Thyroid gland (tissue), 4 donors: ENCODE results near the gene ADCY4. TPM values are rescaled to one million over a fixed set of nuclear protein-coding genes. Genes with fewer than 3 reads are reported as not detected.

ENCODE experiments used
- DNase-seq, 2 donors: peaks; one replicate each; pipeline ENCODE4 v3.0.0-alpha.2; 2019
- H3K27ac ChIP-seq, 3 donors: fragments of 200-600 bp; sonication (generic); 1 replicate in 2 of 3; 2 replicates in 1 of 3; pipeline ENCODE4 v1.5.1; 2016 to 2019; ENCODE audit warnings: mild to moderate bottlenecking in 1 of 3, moderate library complexity in 1 of 3
- H3K27me3 ChIP-seq: fragments of 200-600 bp; sonication (generic); one replicate; pipeline ENCODE4 v1.5.1; 2019
- H3K36me3 ChIP-seq, 2 donors: fragments of 200-600 bp; sonication (generic); one replicate each; pipeline ENCODE4 v1.5.1; 2016 to 2019
- H3K4me1 ChIP-seq, 2 donors: fragments of 200-600 bp; sonication (generic); one replicate each; pipeline ENCODE4 v1.5.1; 2017 to 2019
- H3K4me3 ChIP-seq, 3 donors: fragments of 200-600 bp; sonication (generic); replicated peaks in 1 of 3; 1 replicate in 2 of 3; 2 replicates in 1 of 3; pipeline ENCODE4 v1.5.1; 2016; ENCODE audit warnings: mild to moderate bottlenecking in 1 of 3
- H3K9me3 ChIP-seq: fragments of 200-600 bp; sonication (generic); one replicate; pipeline ENCODE4 v1.5.1; 2017
- POLR2A ChIP-seq, 2 donors: fragments of 450-650 bp; IDR thresholded peaks; one replicate each; pipeline ENCODE4 v1.6.1; 2017; ENCODE audit warnings: antibody characterized with exemption in 2 of 2, mild to moderate bottlenecking in 2 of 2, moderate library complexity in 1 of 2
- WGBS, 2 donors: methylation state at CpG; one replicate each; pipeline ENCODE4 v1.1.5; 2017; 5-methylcytosine and 5-hydroxymethylcytosine counted together
- intact Hi-C: fragments of 100-400 bp; cut with DNase I; formaldehyde crosslinking; loops from one replicate; pipeline ENCODE4 v1.15.1; 2023
- total RNA-seq, 4 donors: library from RNA; depleted of rRNA; stranded (reverse); fragments of >200 nt; gene quantifications; one replicate each; pipeline ENCODE4 v1.2.3, GENCODE V29; 2016
- TF ChIP-seq, protein P1 (sequence below), 6 experiments: fragments of 200-600 bp in 3 of 6; fragments of 450-650 bp in 3 of 6; sonication (generic) in 3 of 6; IDR thresholded peaks; one replicate each; pipeline ENCODE4 v1.5.1; 2016 to 2019; ENCODE audit warnings: antibody characterized with exemption in 6 of 6, mild to moderate bottlenecking in 2 of 6, inconsistent platforms in 1 of 6, moderate library complexity in 1 of 6

Gene ADCY4
- total RNA-seq, 4 donors from 2014 or later: 35.2 to 65.4 (median 48.8) TPM

DNA sequence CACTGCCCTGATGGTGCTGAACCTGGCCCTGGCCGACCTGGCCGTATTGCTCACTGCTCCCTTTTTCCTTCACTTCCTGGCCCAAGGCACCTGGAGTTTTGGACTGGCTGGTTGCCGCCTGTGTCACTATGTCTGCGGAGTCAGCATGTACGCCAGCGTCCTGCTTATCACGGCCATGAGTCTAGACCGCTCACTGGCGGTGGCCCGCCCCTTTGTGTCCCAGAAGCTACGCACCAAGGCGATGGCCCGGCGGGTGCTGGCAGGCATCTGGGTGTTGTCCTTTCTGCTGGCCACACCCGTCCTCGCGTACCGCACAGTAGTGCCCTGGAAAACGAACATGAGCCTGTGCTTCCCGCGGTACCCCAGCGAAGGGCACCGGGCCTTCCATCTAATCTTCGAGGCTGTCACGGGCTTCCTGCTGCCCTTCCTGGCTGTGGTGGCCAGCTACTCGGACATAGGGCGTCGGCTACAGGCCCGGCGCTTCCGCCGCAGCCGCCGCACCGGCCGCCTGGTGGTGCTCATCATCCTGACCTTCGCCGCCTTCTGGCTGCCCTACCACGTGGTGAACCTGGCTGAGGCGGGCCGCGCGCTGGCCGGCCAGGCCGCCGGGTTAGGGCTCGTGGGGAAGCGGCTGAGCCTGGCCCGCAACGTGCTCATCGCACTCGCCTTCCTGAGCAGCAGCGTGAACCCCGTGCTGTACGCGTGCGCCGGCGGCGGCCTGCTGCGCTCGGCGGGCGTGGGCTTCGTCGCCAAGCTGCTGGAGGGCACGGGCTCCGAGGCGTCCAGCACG is 18.9 kb downstream of the ADCY4 start:
- peaks cover 6 to 52% of the 10 kb centered on the region in 2 donors for H3K4me1 ChIP-seq
- WGBS, 2 donors: 57 to 75% methylated on average over 22 to 25 of the region's 70 CpGs
- DNase-seq: peak; percentile 52 to 56
- H3K27me3 ChIP-seq: no peaks in the 10 kb centered on the region
- no peaks in the 10 kb centered on the region for H3K36me3 ChIP-seq
- intact Hi-C loops: no loop called here
- H3K4me3 ChIP-seq: no peak overlapping the region
- no peaks in the 10 kb centered on the region for H3K9me3 ChIP-seq
- TF ChIP-seq, protein P1, sequence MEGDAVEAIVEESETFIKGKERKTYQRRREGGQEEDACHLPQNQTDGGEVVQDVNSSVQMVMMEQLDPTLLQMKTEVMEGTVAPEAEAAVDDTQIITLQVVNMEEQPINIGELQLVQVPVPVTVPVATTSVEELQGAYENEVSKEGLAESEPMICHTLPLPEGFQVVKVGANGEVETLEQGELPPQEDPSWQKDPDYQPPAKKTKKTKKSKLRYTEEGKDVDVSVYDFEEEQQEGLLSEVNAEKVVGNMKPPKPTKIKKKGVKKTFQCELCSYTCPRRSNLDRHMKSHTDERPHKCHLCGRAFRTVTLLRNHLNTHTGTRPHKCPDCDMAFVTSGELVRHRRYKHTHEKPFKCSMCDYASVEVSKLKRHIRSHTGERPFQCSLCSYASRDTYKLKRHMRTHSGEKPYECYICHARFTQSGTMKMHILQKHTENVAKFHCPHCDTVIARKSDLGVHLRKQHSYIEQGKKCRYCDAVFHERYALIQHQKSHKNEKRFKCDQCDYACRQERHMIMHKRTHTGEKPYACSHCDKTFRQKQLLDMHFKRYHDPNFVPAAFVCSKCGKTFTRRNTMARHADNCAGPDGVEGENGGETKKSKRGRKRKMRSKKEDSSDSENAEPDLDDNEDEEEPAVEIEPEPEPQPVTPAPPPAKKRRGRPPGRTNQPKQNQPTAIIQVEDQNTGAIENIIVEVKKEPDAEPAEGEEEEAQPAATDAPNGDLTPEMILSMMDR (IDR thresholded peaks at IDR 0.05): peak in 2 of 6 experiments; percentile 9 to 13
- no peak for TF ChIP-seq POLR2A (IDR thresholded peaks at IDR 0.05)
- H3K27ac ChIP-seq: peak overlapping the region in 2 of 3 donors; percentile 49 to 52

DNA sequence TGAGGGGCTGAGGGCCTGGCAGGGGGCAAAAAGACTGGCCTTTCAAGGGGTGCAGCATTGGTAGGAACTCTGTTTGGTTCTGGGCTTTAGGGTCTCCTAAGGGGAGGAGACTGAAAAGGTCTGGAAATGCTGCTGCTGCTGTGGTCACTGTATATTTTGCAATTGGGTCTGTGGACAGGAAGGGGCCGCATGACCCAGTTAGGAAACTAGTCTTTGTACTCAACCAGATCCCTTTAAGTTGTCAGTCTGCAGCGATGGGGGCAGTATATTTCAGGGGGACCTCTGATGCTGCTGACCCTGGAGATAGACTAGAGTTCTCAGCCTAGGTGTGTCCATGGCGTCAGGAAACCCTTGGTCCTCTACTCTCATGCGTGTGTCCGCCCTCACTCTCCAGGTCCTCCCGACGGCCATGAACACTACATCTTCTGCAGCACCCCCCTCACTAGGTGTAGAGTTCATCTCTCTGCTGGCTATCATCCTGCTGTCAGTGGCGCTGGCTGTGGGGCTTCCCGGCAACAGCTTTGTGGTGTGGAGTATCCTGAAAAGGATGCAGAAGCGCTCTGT is 19.5 kb downstream of the ADCY4 start:
- no peaks in the 10 kb centered on the region for H3K36me3 ChIP-seq
- 83 to 94% methylated on average over 10 of the region's 10 CpGs for WGBS, 2 donors
- peaks cover 10 to 56% of the 10 kb centered on the region in 2 donors for H3K4me1 ChIP-seq
- intact Hi-C loops: no loop called here
- no peak overlapping the region for H3K4me3 ChIP-seq
- no peak for TF ChIP-seq POLR2A (IDR thresholded peaks at IDR 0.05)
- TF ChIP-seq, protein P1 (IDR thresholded peaks at IDR 0.05): no peak
- no peak for DNase-seq
- H3K27ac ChIP-seq: peak overlapping the region in 2 of 3 donors; percentile 49 to 52
- H3K27me3 ChIP-seq: no peaks in the 10 kb centered on the region
- H3K9me3 ChIP-seq: no peaks in the 10 kb centered on the region

DNA sequence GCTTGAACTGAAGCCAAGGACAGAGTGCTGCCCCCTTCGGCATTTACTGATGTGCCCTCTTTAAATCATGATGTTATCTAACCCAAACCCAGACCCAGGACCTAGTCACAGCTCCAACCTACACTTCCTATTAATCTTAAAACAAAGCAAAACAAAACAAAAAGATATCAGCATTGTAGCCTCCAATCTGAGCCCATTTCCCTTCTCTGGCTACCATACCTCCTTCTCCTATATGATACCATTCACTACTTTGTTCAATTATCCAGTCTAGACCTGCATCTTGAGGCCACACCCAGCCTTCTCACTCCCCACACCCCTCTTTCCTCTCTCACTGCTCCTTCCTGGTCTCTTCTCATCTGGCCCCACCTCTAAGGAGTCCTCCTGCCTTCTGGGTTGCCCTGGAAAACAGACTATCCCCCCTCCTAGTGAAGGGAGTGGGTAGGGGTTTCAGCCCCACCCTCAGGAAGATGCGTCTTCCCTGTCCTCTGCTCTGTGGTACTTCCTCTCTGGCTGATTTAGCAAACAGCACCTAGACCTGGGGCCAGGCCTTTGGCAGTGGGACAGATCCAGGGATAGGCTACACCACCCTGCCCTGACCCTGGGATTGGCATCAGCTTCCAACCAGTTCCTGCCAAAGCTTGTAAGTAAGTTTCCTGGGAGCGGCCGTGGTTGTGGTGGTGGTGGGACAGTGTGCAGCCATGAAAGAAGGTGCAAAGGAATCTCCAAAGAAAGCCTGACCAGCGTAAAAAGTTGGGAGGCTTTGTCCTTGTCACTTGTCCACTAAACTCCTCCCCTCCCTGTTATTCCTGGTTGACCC is 20.3 kb downstream of the ADCY4 start:
- WGBS, 2 donors: 78 to 81% methylated on average over 5 of the region's 5 CpGs
- Histone ChIP-seq H3K9me3 (no peaks in the 10 kb centered on the region), H3K36me3 (no peaks in the 10 kb centered on the region), H3K4me3 (no peak overlapping the region), H3K27ac (peak overlapping the region in 2 of 3 donors; percentile 10 to 52), H3K27me3 (no peaks in the 10 kb centered on the region), H3K4me1 (peaks cover 18 to 63% of the 10 kb centered on the region in 2 donors)
- intact Hi-C loops: no loop called here
- TF ChIP-seq, protein P1 (IDR thresholded peaks at IDR 0.05): no peak
- TF ChIP-seq POLR2A (IDR thresholded peaks at IDR 0.05): no peak
- DNase-seq: no peak

DNA sequence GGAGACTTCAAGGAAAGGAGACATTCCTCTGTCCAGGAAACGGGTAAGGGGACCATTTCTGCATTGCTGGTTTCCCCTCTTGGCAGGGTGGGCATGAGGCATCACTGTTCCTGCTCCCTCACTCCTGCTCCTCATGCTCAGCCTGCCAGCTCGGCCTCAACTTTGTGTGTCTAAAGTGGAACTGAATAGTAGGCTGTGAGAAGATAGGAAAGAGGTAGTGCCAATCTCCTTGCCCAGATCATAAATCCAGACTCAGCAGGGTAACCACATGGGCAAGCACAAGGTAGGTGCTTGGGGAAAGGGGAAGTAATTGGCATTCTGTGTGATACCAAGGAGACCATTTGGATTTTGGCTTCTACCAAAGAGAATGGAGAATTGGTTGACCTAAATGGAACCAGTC is 21.0 kb downstream of the ADCY4 start:
- H3K9me3 ChIP-seq: no peaks in the 10 kb centered on the region
- no peak overlapping the region for H3K4me3 ChIP-seq
- no peaks in the 10 kb centered on the region for H3K27me3 ChIP-seq
- TF ChIP-seq, protein P1 (IDR thresholded peaks at IDR 0.05): no peak
- no peak for TF ChIP-seq POLR2A (IDR thresholded peaks at IDR 0.05)
- H3K4me1 ChIP-seq: peaks cover 19 to 69% of the 10 kb centered on the region in 2 donors
- no peak for DNase-seq
- peak overlapping the region in 2 of 3 donors; percentile 52 to 89 for H3K27ac ChIP-seq
- 85 to 87% methylated on average over 2 of the region's 2 CpGs for WGBS, 2 donors
- intact Hi-C loops: no loop called here
- no peaks in the 10 kb centered on the region for H3K36me3 ChIP-seq
